ENCODE data around the gene TRIM63.
"Not testable (repeated sequence)": the region's sequence is repeated elsewhere in the genome, so short reads cannot be mapped to it uniquely, and the experiment has no call there.

TRIM63 gene

DNA sequence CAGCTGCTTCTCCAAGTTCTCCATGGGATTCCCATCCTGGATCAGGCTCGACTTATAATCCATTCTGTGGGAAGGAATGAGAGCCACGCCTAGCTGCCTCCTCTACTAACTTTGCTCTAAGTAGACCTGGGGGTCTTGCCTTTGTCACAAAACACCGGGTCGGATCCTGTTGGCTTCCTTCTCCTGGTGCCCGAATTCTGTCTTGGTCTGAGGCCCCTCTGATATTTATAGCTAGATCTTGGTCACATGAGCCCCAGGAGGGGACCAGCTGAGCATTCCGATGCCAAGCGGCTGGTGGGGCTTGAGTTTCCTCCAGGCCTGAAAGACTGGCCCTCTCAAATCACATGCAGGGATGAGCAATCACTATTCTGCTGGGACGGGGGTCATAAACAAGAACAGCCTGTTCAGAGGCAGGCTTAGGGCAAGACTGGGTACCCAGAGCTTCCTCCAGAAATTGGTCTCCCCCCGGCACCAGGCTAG, at the start of gene TRIM63:
Gene TRIM63 (minus strand): TSS at position 199 of the 480 bp plus-strand sequence. CDS start 136 bp downstream, at position 63.
- H3K9me3 Mint-ChIP-seq = no peaks in the 10 kb centered on the region
- H3K27ac Mint-ChIP-seq = no peak within 1 kb of the TSS
- DNase-seq = no peak
- H3K36me3 Mint-ChIP-seq = no peaks in the 10 kb centered on the region
- no peaks in the 10 kb centered on the region for H3K4me1 Mint-ChIP-seq
- H3K4me3 Mint-ChIP-seq = no peak within 1 kb of the TSS
- peaks cover 82% of the 10 kb centered on the region for H3K27me3 Mint-ChIP-seq
- CTCF ChIA-PET = no interaction called here

DNA sequence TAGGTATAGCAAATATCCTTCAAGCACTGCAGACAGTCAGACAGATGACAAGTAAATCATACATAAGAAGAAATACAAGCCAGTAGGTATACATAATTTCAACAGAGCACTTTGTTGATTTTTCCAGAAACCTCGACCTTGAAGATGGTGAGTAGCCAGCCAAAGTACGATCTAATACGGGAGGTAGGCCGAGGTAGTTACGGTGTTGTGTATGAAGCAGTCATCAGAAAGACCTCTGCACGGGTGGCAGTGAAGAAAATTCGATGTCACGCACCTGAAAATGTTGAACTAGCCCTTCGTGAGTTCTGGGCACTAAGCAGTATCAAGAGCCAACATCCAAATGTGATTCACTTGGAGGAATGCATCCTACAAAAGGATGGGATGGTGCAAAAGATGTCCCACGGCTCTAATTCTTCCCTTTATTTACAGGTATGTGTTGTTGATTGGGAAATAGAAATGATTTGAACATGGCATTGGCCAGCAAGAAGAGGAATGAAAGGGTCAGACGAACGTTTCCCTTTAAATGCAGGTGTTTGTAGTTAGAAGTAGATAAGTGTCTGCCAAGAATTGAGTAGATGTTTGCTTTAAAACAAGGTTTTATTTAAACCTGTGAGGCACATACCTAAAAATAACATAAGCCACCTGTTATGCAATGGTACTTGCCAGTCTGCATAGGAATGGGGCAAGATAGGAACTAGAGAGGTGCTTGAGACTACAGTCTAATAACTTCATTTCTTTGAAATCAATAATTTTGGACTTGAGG, 46.9 kb upstream of the TRIM63 start:
- no peaks in the 10 kb centered on the region for H3K27me3 Mint-ChIP-seq
- H3K9me3 Mint-ChIP-seq = no peaks in the 10 kb centered on the region
- H3K4me3 Mint-ChIP-seq = no peak overlapping the region
- H3K27ac Mint-ChIP-seq = no peak overlapping the region
- DNase-seq = no peak
- peaks cover 31% of the 10 kb centered on the region for H3K36me3 Mint-ChIP-seq
- H3K4me1 Mint-ChIP-seq = peaks cover 47% of the 10 kb centered on the region
- CTCF ChIA-PET = interaction anchor here (2.0 kb wide), 1 partner anchor 31 kb away, joined by 12 read pairs; no protein-coding TSS in a partner anchor

DNA sequence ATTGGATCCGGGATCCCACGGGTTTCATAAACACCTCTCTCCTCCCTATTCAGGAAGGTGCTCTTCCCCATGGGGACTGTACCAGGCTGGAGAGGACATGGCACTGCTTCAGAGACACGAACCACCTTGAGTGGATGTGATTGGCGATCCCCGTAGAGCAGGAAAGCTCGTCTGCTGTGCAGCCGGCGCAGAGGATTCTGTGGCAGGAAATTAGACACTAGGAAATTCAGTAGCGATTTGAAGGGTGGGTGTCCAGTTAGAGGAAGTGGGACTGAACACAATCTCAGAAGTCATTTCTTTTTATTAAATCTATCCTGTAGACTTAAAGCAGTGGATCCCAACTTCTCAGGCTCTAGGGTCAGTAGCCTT, 45.0 kb upstream of the TRIM63 start:
- H3K36me3 Mint-ChIP-seq = peaks cover 21% of the 10 kb centered on the region
- H3K9me3 Mint-ChIP-seq = no peaks in the 10 kb centered on the region
- H3K4me3 Mint-ChIP-seq = peak overlapping the region; percentile 98
- CTCF ChIA-PET = interaction anchor here (1.2 to 2.0 kb wide), 2 partner anchors 11 to 33 kb away, joined by 3 to 12 read pairs; no protein-coding TSS in a partner anchor
- DNase-seq = peak; percentile 35
- no peaks in the 10 kb centered on the region for H3K27me3 Mint-ChIP-seq
- peaks cover 38% of the 10 kb centered on the region for H3K4me1 Mint-ChIP-seq
- peak overlapping the region; percentile 96 for H3K27ac Mint-ChIP-seq

DNA sequence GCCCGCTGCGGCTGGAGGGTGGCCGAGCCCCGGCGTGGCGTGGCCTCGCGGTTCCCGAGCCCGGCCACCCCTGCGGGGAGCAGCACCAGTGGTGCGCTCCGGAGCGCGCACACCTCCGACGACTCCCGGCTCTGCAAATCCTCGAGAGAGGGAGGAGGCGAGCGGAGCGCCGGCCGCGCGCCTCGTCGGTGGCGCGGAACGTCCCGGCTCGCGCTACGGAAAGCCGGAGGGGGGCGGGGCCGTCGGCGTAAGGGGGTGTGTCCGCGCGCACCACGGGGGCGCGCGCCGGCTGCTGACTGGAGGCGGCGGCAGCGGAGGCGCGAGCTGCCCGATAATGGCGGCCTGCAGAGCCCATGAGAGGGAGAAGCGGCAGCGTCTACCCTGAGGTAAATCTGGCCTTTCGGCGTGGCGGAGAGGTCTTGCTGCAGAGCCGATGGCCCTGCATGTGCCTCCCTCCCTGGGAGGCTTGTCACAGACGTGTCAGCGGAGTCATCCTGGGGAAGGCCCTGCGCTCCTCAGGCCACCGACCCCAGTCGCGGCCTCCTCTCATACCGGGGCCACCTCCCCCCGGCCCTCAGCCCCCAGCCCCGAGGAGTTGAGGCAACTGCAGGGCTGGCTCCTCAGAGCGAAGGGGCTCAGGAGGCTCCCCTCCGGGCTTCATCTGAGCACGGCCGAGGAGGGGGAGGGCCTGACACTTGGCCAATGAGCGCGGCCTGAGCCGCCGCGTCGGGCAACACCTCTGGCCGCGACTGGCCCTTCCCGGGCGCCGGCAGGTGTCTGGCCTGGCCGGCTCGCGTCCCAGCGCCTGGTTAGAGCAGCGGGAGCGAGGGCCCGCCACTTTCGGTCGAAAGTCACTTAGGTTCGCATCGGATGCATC, 44.3 kb upstream of the TRIM63 start, which contains the start of gene PDIK1L:
Gene PDIK1L (plus strand): TSS at position 295 of the 877 bp plus-strand sequence. CDS start 2,485 bp downstream, outside the sequence.
- Mint-ChIP-seq H3K4me1 (peaks cover 38% of the 10 kb centered on the region), H3K9me3 (no peaks in the 10 kb centered on the region)
- CTCF ChIA-PET = interaction anchor here (0.6 to 1.4 kb wide), 3 partner anchors 12 to 34 kb away, joined by 3 read pairs; no protein-coding TSS in a partner anchor

DNA sequence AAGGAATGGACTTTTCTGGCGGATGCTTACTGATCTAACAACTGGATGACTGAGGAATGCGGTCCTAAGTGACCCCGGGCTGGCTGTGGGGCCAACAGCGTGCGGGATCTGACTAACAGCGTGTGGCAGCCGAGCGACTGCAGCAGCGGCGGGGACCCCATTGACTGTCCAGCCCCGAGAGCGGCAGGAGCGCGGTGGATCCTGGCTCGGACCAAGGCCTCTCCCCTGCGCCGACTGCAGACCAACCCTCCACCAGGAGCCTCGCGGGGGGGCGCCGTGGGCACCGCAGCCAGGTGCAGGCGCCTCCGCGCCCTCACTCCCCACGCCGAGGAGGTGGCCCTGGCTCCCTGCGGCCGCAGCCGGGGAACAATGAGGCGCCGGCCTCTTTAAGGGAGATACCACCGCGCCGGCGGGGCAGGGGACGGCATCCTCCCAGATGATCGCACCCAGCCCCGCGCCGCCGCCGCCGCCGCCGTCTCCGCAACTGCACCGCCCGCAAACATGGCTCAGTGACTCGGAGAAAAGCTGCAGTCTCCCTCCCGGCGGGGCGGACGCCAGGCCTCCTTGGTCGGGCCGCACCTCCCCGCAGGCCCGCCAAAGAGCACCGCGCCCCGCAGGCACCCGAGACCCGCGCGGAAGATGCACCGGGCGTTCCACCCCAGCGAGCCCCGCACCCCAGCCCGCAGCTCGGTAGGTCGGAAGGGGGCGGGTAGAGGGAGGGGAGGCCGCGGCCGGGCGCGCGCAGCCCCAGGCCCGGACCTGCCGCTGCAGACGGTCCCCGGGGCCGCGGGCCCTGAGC, 43.5 kb upstream of the TRIM63 start:
- H3K27ac Mint-ChIP-seq = peak overlapping the region; percentile 93
- peaks cover 38% of the 10 kb centered on the region for H3K4me1 Mint-ChIP-seq
- H3K4me3 Mint-ChIP-seq = peak overlapping the region; percentile 92
- CTCF ChIA-PET = interaction anchor here (0.6 to 1.9 kb wide), 3 partner anchors 13 to 34 kb away, joined by 3 to 24 read pairs (median 3); no protein-coding TSS in a partner anchor
- H3K27me3 Mint-ChIP-seq = no peaks in the 10 kb centered on the region
- peak; percentile 87 for DNase-seq
- H3K36me3 Mint-ChIP-seq = peaks cover 14% of the 10 kb centered on the region
- no peaks in the 10 kb centered on the region for H3K9me3 Mint-ChIP-seq

More for the DNA sequence above, 44.3 kb upstream of the TRIM63 start, which contains the start of gene PDIK1L:
- peak; percentile 94 for DNase-seq
- Mint-ChIP-seq H3K27ac (peak within 1 kb of the TSS; percentile 96), H3K27me3 (no peaks in the 10 kb centered on the region), H3K36me3 (peaks cover 16% of the 10 kb centered on the region), H3K4me3 (peak within 1 kb of the TSS; percentile 98)

DNA sequence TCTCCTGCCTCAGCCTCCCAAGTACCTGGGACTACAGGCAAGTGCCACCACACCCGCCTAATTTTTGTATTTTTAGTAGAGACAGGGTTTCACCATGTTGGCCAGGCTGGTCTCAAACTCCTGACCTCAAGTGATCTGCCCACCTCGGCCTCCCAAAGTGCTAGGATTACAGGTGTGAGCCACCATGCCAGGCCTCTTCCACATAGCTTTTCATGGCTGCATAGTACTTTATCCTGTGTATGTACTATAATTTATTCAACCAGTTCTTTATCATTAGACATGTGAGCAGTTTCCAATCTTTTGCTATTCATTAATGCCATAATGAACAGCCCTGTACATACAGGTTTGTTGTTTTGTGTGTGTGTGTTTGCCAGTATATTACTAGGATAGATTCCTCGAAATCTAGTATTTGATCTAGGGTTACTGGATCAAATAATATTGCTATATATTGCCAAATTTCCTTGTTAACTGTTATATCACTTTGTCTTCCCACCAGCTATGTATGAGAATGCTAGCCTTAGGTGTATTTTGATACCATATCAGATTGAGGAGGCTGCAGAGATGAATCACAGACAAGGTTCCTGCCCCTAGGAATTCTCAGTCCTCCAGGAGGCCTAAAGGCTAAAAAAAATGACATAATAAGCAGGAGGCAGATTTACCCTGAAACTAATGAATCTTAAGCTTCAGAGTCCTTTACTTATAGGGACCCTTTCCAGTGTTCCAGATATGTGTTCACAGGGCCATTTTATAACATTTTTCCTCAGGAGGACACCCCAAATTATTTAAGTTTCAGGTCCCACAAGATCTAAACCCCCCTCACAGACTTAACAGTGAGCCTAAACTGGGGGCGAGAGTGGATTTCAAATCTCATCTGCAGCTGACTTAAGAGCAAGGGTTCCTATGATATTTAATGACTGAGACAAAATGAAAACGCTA, 42.1 kb upstream of the TRIM63 start:
- CTCF ChIA-PET = interaction anchor here (1.4 to 1.9 kb wide), 2 partner anchors 33 to 36 kb away, joined by 4 to 24 read pairs; no protein-coding TSS in a partner anchor
- Mint-ChIP-seq H3K4me3 (peak overlapping the region; percentile 92), H3K27ac (peak overlapping the region; percentile 93), H3K4me1 (peaks cover 39% of the 10 kb centered on the region), H3K27me3 (peaks cover 4% of the 10 kb centered on the region), H3K9me3 (no peaks in the 10 kb centered on the region), H3K36me3 (peaks cover 9% of the 10 kb centered on the region)
- DNase-seq = no peak

DNA sequence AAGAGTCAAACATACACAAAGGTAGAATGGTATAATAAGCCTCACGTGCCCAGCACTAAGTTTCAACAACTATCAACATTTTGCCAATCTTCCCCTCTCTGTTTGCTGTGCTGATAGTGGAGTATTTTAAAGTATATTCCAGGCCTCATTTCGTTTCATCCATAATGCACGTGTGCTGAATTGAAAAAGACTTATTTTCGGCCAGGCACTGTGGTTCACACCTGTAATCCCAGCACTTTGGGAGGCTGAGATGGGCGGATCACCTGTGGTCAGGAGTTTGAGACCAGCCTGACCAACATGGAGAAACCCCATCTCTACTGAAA, 37.8 kb upstream of the TRIM63 start:
- CTCF ChIA-PET = interaction anchor here (0.8 to 12.1 kb wide), 8 partner anchors 24 to 210 kb away, joined by 3 to 212 read pairs (median 4); no protein-coding TSS in a partner anchor
- H3K4me1 Mint-ChIP-seq = peaks cover 12% of the 10 kb centered on the region
- not testable (repeated sequence) for H3K27ac Mint-ChIP-seq, DNase-seq, H3K4me3 Mint-ChIP-seq, H3K9me3 Mint-ChIP-seq, H3K36me3 Mint-ChIP-seq
- peaks cover 34% of the 10 kb centered on the region for H3K27me3 Mint-ChIP-seq

DNA sequence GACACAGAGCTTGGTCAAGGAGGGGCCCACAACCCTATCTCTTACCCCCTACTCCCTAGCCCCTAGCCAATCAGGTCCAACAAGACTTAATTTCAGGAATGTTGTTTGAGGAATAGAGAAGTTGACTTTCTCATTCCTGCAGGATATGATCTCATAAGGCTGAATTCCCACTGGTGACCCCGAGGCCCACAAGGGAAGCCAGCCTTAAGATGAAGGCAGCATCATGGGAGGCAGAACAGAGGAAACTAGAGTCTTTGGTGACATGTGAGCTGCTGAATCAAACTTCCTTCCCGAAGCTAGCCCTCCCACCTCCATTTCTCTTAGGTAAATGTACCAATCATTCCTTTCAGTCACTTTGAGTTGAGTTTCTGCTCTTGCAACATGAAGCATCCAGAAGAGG, 35.1 kb upstream of the TRIM63 start:
- Mint-ChIP-seq H3K27ac (no peak overlapping the region), H3K4me1 (peaks cover 8% of the 10 kb centered on the region), H3K4me3 (no peak overlapping the region), H3K36me3 (no peaks in the 10 kb centered on the region), H3K9me3 (no peaks in the 10 kb centered on the region), H3K27me3 (peaks cover 46% of the 10 kb centered on the region)
- CTCF ChIA-PET = interaction anchor here (0.7 to 12.1 kb wide), 14 partner anchors 21 to 132 kb away, joined by 3 to 212 read pairs (median 6); partner anchors contain the start of genes CEP85 and ZNF593
- DNase-seq = no peak

DNA sequence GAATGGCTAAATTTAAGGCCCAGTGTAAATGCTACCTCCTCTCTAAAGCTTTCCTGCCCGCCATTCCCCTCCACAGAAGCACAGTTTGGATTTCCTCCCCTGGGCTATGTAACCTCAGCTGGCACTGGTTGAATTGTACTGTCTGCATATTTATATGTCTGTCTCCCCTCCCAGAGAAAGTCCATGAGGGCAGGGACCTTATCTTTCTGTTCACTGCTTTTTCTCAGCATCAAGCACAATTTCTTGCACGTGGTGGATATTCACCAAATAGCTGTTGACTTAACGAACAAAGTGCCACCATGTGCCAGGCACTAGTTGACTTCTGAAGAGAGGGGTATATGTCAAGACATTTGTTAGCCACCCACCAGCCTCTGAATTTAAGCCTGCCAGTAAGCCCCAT, 34.7 kb upstream of the TRIM63 start:
- peaks cover 46% of the 10 kb centered on the region for H3K27me3 Mint-ChIP-seq
- DNase-seq = no peak
- H3K9me3 Mint-ChIP-seq = no peaks in the 10 kb centered on the region
- peaks cover 10% of the 10 kb centered on the region for H3K4me1 Mint-ChIP-seq
- CTCF ChIA-PET = interaction anchor here (0.6 to 12.1 kb wide), 12 partner anchors 21 to 206 kb away, joined by 3 to 212 read pairs (median 6); partner anchors contain the start of genes CEP85 and ZNF593
- no peak overlapping the region for H3K27ac Mint-ChIP-seq
- no peak overlapping the region for H3K4me3 Mint-ChIP-seq
- no peaks in the 10 kb centered on the region for H3K36me3 Mint-ChIP-seq

DNA sequence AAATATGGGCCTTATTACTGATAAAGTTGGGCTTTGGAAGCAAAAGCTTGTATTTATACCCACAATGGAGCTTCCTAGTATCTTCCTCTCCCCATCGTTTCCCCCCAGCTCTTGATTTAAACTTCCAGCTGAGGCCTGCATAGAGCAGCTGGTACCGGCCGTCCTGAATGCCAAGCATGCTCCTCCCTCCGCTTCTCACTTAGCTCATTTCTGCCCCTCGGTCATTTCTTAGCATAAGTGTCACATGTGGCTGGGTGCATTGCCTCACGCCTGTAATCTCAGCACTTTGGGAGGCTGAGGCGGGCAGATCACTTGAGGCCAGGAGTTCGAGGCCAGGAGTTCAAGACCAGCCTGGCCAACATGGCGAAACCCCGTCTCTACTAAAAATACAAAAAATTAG, 32.8 kb upstream of the TRIM63 start:
- H3K27ac Mint-ChIP-seq, H3K4me1 Mint-ChIP-seq, H3K4me3 Mint-ChIP-seq, H3K9me3 Mint-ChIP-seq, DNase-seq, H3K36me3 Mint-ChIP-seq: not testable (repeated sequence)
- CTCF ChIA-PET = interaction anchor here (1.1 to 12.1 kb wide), 3 partner anchors 45 to 64 kb away, joined by 3 to 212 read pairs (median 4); no protein-coding TSS in a partner anchor
- H3K27me3 Mint-ChIP-seq = peaks cover 46% of the 10 kb centered on the region

DNA sequence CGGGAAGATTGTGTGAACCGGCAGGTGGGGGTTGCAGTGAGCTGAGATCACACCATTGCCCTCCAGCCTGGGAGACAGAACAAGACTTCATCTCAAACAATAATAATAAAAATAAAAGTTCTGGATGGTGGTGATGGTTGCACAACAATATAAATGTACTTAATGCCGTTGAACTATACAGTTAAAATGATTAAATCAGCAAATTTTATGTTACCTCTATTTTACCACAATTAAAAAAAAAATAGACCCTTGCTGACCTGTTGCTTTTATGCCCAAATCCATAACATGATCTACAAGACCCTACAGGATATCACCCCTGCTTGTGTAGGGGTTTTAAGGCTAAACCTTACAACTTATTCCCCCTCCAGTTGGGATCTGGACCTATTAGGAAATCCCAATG, 32.4 kb upstream of the TRIM63 start:
- Mint-ChIP-seq H3K4me3 (no peak overlapping the region), H3K4me1 (peaks cover 6% of the 10 kb centered on the region), H3K27ac (no peak overlapping the region), H3K9me3 (no peaks in the 10 kb centered on the region), H3K27me3 (peaks cover 47% of the 10 kb centered on the region), H3K36me3 (no peaks in the 10 kb centered on the region)
- DNase-seq = no peak
- CTCF ChIA-PET = interaction anchor here (1.1 to 12.1 kb wide), 3 partner anchors 46 to 63 kb away, joined by 3 to 212 read pairs (median 4); no protein-coding TSS in a partner anchor

DNA sequence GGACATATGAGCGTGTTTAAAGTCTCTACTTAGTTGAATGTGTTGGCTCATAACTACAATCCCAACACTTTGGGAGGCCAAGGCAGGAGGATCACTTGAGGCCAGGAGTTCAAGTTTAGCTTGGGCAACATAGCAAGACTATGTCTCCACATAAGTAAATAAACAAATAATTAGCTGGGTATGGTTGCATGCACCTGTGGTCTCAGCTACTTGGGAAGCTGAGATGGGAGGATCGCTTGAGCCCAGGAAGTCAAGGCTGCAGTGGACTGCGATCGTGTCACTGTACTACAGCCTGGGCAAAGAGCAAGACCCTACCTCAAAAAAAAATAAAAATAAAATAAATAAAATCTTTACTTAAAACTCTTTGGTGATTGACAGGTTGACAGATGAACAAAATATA, 31.2 kb upstream of the TRIM63 start:
- no peaks in the 10 kb centered on the region for H3K9me3 Mint-ChIP-seq
- CTCF ChIA-PET = interaction anchor here (0.9 to 12.1 kb wide), 2 partner anchors 47 to 60 kb away, joined by 3 to 212 read pairs; no protein-coding TSS in a partner anchor
- no peak overlapping the region for H3K27ac Mint-ChIP-seq
- DNase-seq = no peak
- no peaks in the 10 kb centered on the region for H3K36me3 Mint-ChIP-seq
- peaks cover 6% of the 10 kb centered on the region for H3K4me1 Mint-ChIP-seq
- H3K27me3 Mint-ChIP-seq = peaks cover 52% of the 10 kb centered on the region
- no peak overlapping the region for H3K4me3 Mint-ChIP-seq

Measured in activated naive CD4-positive, alpha-beta T cell treated with anti-CD3 and anti-CD28 coated beads, Interleukin-2, amount 10 ng/mL, durations not matched to agents 7 days and 5 days (primary cell).